Cardiac septum (tissue), 1 donor: ENCODE measurements around the gene PSD. TPM values are rescaled to one million over a fixed set of nuclear protein-coding genes. Genes with fewer than 3 reads are reported as not detected.

Source experiments
- DNase-seq: peaks from one replicate; pipeline ENCODE4 v3.0.0-alpha.2; 2020; ENCODE audit warnings: low spot score
- intact Hi-C: fragments of 100-400 bp; cut with DNase I; formaldehyde crosslinking; loops from one replicate; pipeline ENCODE4 v1.14.0; 2022
- total RNA-seq: library from RNA; stranded (reverse); fragmentation: NEBNext Ultra II Directional; extraction: Animal tissue kit (Norgen Biotek cat#: 25700); gene quantifications from one replicate; pipeline ENCODE4 v1.2.1, GENCODE V29; 2021
- donor health status: DM: no; HTN: no; CAD: no.

PSD gene
- total RNA-seq, 1 donor from 2014 or later: 1.7 TPM

DNA sequence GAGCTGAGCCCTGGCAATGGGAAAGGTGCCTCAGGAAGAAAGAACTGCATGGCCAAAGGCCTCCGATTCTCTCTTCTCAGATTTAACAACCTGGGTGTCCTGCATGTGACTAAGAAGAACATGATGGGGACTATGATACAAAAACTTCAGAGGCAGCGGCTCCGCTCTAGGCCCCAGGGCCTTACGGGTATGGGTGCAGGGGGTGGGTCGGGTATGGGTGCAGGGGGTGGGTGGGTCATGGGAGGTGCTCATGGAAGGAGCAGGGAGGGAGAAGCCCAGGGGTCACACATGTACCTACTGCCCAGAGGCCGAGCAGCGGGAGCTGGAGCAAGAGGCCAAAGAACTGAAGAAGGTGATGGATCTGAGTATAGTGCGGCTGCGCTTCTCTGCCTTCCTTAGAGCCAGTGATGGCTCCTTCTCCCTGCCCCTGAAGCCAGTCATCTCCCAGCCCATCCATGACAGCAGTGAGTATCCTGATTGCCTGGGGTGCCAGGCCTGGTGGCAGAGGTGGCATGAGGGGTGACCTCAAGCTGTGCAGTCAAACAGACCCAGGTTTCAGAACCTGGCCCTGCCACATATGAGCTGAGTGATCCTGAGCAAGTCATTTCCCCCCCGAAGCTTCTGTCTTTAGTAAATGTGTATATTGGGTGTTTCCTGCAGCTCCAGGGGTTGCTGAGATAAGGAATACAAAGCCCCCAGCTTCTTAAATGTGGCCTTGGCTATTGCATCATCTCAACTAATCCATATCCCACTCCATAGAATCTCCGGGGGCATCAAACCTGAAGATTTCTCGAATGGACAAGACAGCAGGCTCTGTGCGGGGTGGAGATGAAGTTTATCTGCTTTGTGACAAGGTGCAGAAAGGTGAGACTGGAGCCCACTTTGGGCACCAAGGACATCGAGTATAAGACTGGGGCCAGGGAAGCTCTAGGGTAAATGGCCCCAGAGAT, 21.1 kb downstream of the PSD start:
- DNase-seq: no peak
- intact Hi-C loops: loop anchor here (5.0 kb wide), 1 partner anchor 80 kb away; no protein-coding TSS in a partner anchor

DNA sequence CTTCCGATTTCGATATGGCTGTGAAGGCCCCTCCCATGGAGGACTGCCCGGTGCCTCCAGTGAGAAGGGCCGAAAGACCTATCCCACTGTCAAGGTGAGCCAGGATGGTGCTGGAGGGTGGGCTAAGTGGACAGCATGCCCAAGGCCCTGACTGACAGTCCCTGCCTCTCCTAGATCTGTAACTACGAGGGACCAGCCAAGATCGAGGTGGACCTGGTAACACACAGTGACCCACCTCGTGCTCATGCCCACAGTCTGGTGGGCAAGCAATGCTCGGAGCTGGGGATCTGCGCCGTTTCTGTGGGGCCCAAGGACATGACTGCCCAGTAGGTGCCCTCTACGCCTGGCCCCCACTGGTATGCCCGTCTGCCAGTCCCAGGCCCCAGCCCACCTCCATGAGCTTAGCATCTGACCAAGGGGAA, 21.8 kb downstream of the PSD start:
- intact Hi-C loops: loop anchor here (5.0 kb wide), 1 partner anchor 81 kb away; no protein-coding TSS in a partner anchor

DNA sequence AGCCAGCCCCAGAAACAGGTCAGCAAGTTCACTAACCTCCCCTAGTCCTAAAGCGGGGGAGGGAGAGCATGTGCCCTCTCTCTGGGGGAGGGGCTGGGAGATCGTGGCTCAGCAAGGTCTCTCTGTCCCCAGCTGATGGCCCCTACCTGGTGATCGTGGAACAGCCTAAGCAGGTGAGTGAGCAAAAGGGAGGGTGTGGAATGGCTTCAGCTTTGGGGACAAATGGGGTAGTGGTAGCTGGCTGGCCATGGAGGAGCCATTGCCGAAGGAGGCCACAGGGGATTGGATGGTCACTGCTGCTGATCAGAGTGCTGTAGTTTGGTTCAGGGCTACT, 22.3 kb downstream of the PSD start:
- DNase-seq: no peak
- intact Hi-C loops: loop anchor here (5.0 kb wide), 1 partner anchor 81 kb away; no protein-coding TSS in a partner anchor

More for the DNA sequence above, 21.8 kb downstream of the PSD start:
- no peak for DNase-seq

DNA sequence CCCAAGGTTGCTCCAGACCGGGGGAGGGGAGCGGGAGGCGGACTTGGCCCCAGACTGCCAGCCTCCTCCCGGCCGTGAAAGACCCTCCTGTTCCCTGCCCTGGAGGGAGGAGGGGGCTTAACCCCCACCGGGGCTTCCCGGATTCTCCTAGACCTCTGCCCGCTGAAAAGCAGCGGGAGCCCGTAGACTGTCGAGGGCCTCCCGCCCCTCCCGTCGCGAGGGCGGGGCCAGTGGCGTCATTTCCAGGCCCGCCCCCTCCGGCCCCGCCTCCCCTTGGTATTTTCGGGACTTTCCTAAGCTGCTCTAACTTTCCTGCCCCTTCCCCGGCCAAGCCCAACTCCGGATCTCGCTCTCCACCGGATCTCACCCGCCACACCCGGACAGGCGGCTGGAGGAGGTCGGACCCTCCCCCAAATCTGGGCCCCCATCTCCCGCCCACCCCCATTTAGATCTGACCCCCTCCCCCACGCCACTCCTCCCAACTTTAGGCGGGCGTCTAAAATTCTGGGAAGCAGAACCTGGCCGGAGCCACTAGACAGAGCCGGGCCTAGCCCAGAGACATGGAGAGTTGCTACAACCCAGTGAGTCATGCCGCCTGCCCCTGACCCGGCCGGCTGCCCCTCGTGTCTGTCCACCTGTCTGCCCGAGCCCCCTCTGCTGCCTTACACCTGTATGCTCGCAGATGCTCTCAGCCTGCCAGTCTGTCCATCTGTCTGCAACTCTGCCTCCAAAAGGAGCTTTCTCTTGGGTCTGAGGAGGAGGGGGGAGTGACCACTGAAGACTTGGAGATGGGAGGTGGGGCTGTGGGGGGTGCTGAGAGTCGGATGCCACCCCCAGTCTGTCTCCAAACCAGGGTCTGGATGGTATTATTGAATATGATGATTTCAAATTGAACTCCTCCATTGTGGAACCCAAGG, 22.9 kb downstream of the PSD start, which contains the start of gene NFKB2:
Gene NFKB2 (plus strand): TSS at position 306 of the 917 bp plus-strand sequence. CDS start 255 bp downstream, at position 561.
- peak; percentile 97 for DNase-seq
- intact Hi-C loops: loop anchor here (2.0 to 5.0 kb wide), 3 partner anchors 25 to 167 kb away; partner anchors contain the start of gene FBXL15

DNA sequence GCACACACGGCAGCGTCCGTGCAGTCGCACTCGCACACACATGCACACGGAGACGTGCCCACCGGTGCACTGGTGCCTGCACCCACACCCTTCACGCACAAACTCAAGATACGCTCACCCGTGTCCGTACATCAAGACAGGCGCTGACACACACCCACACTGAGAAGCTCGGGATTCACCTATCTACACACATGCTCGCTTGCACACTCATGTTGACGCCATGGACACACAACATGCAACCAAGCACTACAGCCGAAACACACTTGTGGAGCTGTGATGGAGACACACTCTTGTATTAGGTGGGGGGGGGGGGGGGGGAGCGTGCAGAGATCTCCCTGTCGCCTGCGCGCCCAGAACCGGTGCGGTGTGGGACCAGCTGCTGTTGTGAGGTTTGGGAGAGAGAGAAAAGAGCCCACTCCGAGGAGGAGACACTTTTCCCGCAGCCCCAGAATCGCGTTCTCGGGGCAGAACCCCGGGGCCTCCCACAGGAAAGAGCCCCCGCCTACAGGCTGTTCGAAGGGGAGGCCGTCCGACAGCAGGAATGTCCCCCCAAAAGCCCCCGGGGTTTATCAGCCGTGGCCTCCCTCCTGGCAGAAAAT, 23.7 kb downstream of the PSD start:
- DNase-seq: no peak
- intact Hi-C loops: loop anchor here (2.0 to 5.0 kb wide), 4 partner anchors 26 to 187 kb away; partner anchors contain the start of gene FBXL15

DNA sequence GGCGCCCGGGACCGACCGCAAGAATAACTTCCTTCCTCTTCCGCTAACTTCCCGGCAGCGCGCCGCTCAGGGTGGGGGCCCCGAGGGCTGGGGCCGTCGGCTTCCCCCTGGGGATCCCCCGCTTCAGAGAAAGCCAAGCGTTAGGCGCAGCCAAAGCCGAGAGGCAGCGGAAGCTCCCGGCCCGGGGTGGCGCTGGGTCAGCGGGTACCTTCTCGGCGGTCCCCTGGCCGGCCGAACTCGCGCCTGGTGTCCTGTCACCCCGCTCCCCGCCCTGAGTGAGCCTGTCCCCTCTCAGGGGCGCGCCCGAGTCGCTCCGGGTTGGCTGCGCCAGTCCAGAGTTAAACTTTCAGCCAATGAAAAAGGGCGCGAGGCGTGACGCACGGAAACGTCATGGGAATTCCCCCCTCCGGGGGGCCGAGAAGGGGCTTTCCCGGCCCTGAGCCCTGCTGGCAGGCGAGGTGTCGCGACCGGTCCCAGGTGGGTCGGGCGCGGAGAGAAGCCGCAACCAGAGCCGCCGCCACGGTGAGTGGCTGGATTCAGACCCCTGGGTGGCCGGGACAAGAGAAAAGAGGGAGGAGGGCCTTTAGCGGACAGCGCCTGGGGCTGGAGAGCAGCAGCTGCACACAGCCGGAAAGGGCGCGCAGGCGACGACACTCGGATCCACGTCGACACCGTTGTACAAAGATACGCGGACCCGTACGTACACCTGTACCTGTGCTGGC, 24.3 kb downstream of the PSD start:
- intact Hi-C loops: loop anchor here (2.0 to 5.0 kb wide), 3 partner anchors 27 to 188 kb away; partner anchors contain the start of gene FBXL15
- peak; percentile 99 for DNase-seq

DNA sequence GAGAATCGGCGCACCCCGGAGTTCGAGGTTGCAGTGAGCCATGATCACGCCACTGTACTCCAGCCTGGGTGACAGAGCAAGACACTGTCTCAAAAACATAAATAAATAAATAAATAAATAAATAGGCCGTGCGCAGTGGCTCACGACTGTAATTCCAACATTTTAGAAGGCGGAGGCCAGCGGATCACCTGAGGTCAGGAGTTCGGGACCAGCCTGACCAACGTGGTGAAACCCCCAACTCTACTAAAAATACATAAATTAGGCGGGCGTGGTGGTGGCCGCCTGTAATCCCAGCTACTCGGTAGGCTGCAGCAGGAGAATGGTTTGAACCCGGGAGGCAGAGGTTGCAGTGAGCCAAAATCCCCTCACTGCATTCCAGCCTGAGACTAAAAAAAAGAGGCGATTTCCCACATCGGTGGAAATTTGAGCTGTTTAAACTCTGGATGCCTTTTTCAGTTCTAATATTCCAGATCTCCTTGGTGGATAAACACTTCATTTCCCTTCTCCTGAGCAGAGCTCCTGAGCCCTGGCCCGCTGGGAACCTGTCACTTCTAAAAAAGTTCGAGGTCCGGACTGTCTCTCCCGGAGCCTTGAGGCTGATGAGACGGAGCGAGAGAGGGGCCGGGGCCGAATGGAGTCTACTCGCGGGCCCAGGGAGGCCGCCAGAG, 25.0 kb downstream of the PSD start:
- intact Hi-C loops: loop anchor here (2.0 to 5.0 kb wide), 3 partner anchors 27 to 189 kb away; partner anchors contain the start of gene FBXL15
- no peak for DNase-seq

DNA sequence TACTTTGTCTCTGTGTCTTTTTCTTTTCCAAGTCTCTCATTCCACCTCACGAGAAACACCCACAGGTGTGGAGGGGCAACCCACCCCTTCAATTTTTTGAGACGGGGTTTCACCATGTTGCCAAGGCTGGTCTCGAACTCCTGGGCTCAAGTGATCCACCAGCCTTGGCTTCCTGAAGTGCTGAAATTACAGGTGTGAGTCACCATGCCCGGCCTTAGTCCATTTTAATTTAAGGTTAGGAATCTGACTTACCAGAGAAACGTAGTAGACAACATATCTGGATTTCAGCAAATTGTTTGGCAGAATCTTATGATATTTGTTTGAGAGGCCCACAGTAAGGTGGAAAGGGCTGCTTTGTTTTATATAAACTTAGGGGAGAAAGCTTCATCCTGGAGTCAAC, 26.3 kb downstream of the PSD start:
- intact Hi-C loops: loop anchor here (5.0 kb wide), 1 partner anchor 190 kb away; no protein-coding TSS in a partner anchor

DNA sequence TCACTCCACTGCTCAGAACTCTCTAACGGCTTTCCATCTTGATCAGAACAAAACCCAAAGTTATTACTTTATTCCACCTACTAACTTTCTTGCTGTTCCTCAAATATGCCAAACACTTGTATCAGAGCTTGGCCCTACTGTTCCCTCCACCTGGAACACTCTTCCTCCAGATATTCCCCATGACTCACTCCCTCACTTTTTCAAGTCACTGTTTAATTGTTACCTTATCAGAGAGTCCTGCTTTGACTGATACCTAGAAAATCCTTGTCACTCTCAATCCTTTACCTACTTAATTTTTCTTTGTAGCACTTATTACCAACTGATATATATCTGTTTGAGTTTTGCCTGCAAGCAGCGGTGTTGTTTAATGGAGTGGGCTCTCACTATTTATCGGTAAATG, 28.7 kb downstream of the PSD start:
- intact Hi-C loops: loop anchor here (5.0 kb wide), 1 partner anchor 192 kb away; no protein-coding TSS in a partner anchor

More for the DNA sequence above, 26.3 kb downstream of the PSD start:
- DNase-seq: no peak

DNA sequence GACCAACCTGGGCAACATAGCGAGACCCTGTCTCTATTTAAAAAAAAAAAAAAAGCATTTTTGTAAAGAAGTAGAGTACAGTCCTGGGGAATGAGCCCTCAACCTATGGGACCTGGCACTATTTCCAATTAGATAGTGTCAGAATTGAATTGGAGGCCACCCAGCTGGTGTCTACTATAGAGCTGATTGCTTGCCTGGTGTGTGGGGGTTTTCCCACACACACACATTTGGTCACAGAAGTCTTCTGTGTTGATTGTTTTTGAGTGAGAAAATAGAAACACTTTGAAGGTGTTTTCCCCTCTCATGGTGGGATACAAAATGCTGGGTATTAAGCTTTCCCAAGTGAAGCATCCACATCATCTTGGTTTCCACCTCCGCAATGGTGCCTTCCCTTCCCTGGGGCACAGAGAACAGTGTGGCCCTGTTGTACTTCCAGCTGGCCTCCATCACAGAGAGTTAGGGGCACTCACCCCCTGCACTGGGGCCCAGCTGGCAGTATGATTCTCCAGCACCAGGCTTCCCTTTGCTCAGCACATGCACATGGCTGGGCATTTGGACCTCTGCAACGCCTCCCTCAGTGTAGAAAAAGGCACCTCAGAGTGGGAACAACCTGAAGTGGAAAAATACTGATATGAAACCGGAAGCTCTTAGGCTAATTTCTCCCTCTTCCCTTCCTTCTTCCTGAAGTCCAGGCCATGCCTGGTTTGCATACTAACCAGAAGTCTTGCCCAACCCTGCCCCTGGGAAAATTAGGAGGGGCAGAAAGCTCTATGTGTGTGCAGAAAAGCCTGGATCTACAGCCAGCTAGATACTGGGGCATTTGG, 33.8 kb downstream of the PSD start:
- no peak for DNase-seq
- intact Hi-C loops: no loop called here

More for the DNA sequence above, 28.7 kb downstream of the PSD start:
- no peak for DNase-seq

DNA sequence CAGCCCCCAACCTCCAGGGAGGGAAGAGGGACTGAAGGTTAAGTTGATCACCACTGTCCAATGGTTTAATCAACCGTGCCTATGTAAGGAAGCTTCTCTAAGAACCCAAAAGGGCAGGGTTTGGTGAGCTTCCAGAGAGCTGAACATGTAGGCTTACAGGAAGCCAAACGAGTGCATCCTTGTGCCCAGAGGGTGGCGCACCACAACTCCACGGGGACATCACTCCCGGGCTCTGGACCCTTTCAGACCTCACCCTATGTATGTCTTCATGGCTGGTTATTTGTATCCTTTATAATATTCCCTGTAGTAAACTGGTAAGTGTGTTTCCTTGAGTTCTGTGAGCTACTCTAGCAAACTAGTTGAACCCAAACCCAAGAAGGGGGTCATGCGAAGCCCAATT, 34.5 kb downstream of the PSD start:
- DNase-seq: no peak
- intact Hi-C loops: no loop called here

DNA sequence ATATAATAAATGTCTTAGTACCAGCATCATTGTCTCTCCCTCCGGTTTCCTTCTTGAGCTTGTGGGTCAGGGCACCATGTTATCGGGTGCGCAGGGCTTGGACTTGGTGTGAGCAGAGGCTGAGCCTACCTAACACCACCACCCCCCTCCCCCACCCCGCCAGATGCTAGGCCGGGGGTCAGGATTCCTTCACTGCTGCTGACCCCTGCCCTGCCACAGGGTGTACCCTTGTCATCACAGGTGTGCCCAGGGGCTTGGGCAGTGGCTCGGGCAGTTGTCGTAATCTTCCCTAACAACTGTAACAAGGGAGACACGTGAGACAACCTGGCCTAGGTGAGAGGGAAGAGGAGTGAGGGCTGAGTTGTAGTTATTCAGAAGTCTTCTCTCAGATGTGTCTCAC, 35.7 kb downstream of the PSD start:
- no peak for DNase-seq
- intact Hi-C loops: no loop called here

DNA sequence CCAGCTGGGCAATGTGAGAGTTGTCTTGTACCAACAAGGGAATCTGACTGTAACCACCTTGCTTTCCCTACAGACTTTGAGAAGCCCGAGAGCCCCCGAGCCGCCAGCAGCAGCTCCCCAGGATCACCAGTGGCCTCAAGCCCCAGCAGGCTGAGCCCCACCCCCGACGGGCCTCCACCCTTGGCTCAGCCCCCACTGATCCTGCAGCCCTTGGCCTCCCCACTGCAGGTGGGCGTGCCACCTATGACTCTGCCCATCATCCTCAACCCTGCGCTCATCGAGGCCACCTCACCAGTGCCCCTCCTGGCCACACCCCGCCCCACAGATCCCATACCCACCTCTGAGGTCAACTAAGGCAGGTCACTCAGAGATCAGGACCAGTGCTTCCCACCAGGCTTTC, 36.6 kb downstream of the PSD start:
- no peak for DNase-seq
- intact Hi-C loops: no loop called here

DNA sequence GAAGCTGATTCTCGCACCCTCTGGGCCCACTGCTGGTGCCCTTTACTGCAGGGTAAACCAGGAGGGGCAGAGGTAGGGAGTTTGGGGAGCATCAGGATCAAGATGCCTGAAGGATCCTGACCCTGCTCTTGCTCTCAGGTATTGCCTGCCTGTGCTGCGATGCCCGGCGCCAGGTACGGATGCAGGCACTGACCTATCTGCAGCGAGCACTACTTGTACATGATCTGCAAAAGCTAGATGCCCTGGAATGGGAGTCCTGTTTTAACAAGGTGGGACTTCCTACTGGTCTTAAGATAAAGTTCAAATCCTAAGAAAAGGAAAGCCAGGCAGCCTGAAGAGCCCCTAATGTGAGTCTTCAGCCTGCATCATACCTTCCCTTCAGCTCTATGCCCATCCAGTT, 39.2 kb downstream of the PSD start:
- DNase-seq: no peak
- intact Hi-C loops: no loop called here

DNA sequence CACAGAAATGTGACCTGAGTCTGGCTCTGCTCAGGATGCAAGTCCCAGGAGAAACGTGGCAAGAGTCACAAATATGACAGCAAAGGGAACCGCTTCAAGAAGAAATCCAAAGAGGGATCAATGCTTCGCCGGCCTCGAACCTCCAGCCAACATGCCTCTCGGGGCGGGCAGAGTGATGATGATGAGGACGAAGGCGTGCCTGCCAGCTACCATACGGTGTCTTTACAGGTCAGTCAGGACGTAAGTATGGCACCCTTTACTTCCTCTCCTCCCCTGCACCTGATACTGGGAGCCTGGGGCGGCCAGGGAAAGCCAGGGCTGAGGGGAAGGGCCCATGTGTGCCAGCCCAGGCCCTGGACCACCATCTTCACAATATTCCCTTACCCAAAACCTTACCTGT, 41.7 kb downstream of the PSD start:
- DNase-seq: no peak
- intact Hi-C loops: no loop called here

DNA sequence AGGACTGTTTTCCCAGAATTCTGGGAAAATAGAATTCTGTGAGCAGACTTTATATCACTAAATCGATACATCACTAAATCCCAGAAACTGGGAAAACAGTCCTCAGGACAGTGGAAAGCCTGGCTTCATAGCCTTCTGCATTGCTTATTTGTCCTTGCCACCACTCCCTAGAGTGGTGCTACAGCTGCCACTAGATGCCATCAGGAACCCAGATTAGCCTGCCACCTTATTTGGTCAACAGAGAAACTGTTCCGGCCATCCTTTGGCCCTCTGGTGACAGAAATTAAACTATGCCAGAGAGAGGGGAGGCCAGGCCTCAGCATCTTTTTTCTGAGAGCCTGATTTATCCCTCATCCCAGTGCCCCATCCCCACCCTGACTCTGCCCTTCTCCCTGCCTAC, 42.7 kb downstream of the PSD start:
- DNase-seq: no peak
- intact Hi-C loops: no loop called here

DNA sequence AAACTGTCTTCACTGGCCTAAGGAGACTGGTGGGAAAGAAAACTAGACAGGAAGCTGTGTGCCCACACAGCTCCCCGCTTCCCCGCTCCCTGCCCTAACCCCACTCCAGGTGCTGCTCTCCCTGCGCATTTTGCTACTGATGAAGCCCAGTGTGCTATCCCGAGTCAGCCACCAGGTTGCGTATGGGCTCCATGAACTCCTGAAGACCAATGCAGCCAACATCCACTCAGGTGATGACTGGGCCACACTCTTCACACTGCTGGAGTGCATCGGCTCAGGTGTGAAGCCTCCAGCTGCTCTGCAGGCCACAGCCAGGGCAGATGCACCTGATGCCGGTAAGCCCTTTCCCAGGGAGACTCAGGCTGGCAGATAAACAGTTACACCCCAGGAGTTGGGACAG, 43.3 kb downstream of the PSD start:
- intact Hi-C loops: no loop called here
- DNase-seq: no peak
